Prostate gland (tissue), 2 donors: ENCODE measurements around the gene RUNX3.

Experiments
- CTCF ChIP-seq, 4 experiments: fragments of 200-600 bp in 2 of 4; fragments of 450-650 bp in 2 of 4; sonication (generic) in 2 of 4; IDR thresholded peaks; 1 replicate in 3 of 4; 2 replicates in 1 of 4; pipeline ENCODE4 v1.5.1; 2016 to 2019; ENCODE audit warnings: antibody characterized with exemption in 4 of 4, mild to moderate bottlenecking in 2 of 4, moderate library complexity in 2 of 4
- POLR2AphosphoS5 ChIP-seq: sonication (generic); formaldehyde crosslinking; IDR thresholded peaks from one replicate; pipeline ENCODE4 v1.6.1; 2017; ENCODE audit warnings: antibody characterized with exemption

GRCh38 chr1:24904731-24905354 is 25.2 kb downstream of the RUNX3 start:
- TF ChIP-seq CTCF (IDR thresholded peaks at IDR 0.05) (no peak), POLR2AphosphoS5 (no peak)
